DOHH2 (cell line): ENCODE results near the gene PRPF31.

Source experiments
- H3F3A ChIP-seq: fragments of 200-600 bp; sonication (generic), shearing (Covaris generic); 2 replicates; pipeline ENCODE4 v1.6.0; 2016; ENCODE audit warnings: antibody characterized with exemption, mild to moderate bottlenecking; ENCODE audit not compliant: control insufficient read depth, insufficient read depth
- H3K27ac ChIP-seq: fragments of 200-600 bp; sonication (generic); 2 replicates; pipeline ENCODE4 v1.5.1; 2014; ENCODE audit warnings: low read depth, mild to moderate bottlenecking, low read length, moderate library complexity
- H3K27me3 ChIP-seq: fragments of 200-600 bp; sonication (generic); 2 replicates; pipeline ENCODE4 v1.6.1; 2014; ENCODE audit warnings: mild to moderate bottlenecking, low read length, mixed read lengths; ENCODE audit not compliant: control insufficient read depth
- H3K36me3 ChIP-seq: fragments of 200-600 bp; sonication (generic); 2 replicates; pipeline ENCODE4 v1.6.1; 2014; ENCODE audit warnings: mild to moderate bottlenecking, low read length, moderate library complexity, mixed read lengths; ENCODE audit not compliant: control insufficient read depth
- H3K4me1 ChIP-seq: fragments of 200-600 bp; sonication (generic); 2 replicates; pipeline ENCODE4 v1.6.1; 2014; ENCODE audit warnings: mild to moderate bottlenecking, low read length, mixed read lengths; ENCODE audit not compliant: control insufficient read depth
- H3K4me2 ChIP-seq: fragments of 200-600 bp; sonication (generic); 2 replicates; pipeline ENCODE4 v1.6.0; 2014; ENCODE audit warnings: mild to moderate bottlenecking, low read length, moderate library complexity
- H3K4me3 ChIP-seq: fragments of 200-600 bp; sonication (generic); 2 replicates; pipeline ENCODE4 v1.5.1; 2014; ENCODE audit warnings: mild to moderate bottlenecking, low read length, mixed read lengths
- H3K79me2 ChIP-seq: fragments of 200-600 bp; sonication (generic); 2 replicates; pipeline ENCODE4 v1.6.1; 2014; ENCODE audit warnings: mild to moderate bottlenecking, low read length, mixed read lengths; ENCODE audit not compliant: control insufficient read depth
- H3K9me2 ChIP-seq: fragments of 200-600 bp; sonication (generic); replicated peaks from 2 replicates; pipeline ENCODE4 v1.6.1; 2014; ENCODE audit warnings: mild to moderate bottlenecking, low read length, mixed read lengths; ENCODE audit not compliant: control insufficient read depth
- H3K9me3 ChIP-seq: fragments of 200-600 bp; sonication (generic); 2 replicates; pipeline ENCODE4 v1.6.1; 2014; ENCODE audit warnings: antibody characterized with exemption, low read length, mixed read lengths; ENCODE audit not compliant: control insufficient read depth, insufficient read depth
- H4K20me1 ChIP-seq: fragments of 200-600 bp; sonication (generic); 2 replicates; pipeline ENCODE4 v1.6.0; 2014; ENCODE audit warnings: low read depth, mild to moderate bottlenecking, antibody characterized with exemption, low read length, moderate library complexity; ENCODE audit not compliant: control insufficient read depth, insufficient read depth
- EZH2phosphoT487 ChIP-seq: fragments of 200-600 bp; sonication (generic); IDR thresholded peaks from 2 replicates; pipeline ENCODE4 v1.6.1; 2017; ENCODE audit warnings: borderline replicate concordance, mild to moderate bottlenecking, antibody characterized with exemption, low read length, moderate library complexity, mixed read lengths
- TF ChIP-seq, protein P1 (sequence below): fragments of 200-600 bp; sonication (generic); IDR thresholded peaks from one replicate; pipeline ENCODE4 v1.5.1; 2014; ENCODE audit warnings: antibody characterized with exemption, mild to moderate bottlenecking, low read depth, low read length; ENCODE audit not compliant: poor library complexity, severe bottlenecking

Gene PRPF31

GRCh38 chr19:54141356-54141755 is 25.8 kb downstream of the PRPF31 start:
- peaks cover 14% of the 10 kb centered on the region for H3K4me1 ChIP-seq
- H3K9me2 ChIP-seq: no peaks in the 10 kb centered on the region
- H3K27me3 ChIP-seq: no peaks in the 10 kb centered on the region
- no peak overlapping the region for H3K4me2 ChIP-seq
- TF ChIP-seq, protein P1, sequence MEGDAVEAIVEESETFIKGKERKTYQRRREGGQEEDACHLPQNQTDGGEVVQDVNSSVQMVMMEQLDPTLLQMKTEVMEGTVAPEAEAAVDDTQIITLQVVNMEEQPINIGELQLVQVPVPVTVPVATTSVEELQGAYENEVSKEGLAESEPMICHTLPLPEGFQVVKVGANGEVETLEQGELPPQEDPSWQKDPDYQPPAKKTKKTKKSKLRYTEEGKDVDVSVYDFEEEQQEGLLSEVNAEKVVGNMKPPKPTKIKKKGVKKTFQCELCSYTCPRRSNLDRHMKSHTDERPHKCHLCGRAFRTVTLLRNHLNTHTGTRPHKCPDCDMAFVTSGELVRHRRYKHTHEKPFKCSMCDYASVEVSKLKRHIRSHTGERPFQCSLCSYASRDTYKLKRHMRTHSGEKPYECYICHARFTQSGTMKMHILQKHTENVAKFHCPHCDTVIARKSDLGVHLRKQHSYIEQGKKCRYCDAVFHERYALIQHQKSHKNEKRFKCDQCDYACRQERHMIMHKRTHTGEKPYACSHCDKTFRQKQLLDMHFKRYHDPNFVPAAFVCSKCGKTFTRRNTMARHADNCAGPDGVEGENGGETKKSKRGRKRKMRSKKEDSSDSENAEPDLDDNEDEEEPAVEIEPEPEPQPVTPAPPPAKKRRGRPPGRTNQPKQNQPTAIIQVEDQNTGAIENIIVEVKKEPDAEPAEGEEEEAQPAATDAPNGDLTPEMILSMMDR: no peak
- no peak for TF ChIP-seq EZH2phosphoT487
- H3K9me3 ChIP-seq: no peaks in the 10 kb centered on the region
- H4K20me1 ChIP-seq: 0 out of 2 replicates have a peak, but pooled peaks cover 9% of the 10 kb centered on the region
- peaks cover 55% of the 10 kb centered on the region for H3K79me2 ChIP-seq
- no peak overlapping the region for H3K4me3 ChIP-seq
- no peaks in the 10 kb centered on the region for H3F3A ChIP-seq
- H3K36me3 ChIP-seq: peaks cover 79% of the 10 kb centered on the region
- no peak overlapping the region for H3K27ac ChIP-seq

DNA sequence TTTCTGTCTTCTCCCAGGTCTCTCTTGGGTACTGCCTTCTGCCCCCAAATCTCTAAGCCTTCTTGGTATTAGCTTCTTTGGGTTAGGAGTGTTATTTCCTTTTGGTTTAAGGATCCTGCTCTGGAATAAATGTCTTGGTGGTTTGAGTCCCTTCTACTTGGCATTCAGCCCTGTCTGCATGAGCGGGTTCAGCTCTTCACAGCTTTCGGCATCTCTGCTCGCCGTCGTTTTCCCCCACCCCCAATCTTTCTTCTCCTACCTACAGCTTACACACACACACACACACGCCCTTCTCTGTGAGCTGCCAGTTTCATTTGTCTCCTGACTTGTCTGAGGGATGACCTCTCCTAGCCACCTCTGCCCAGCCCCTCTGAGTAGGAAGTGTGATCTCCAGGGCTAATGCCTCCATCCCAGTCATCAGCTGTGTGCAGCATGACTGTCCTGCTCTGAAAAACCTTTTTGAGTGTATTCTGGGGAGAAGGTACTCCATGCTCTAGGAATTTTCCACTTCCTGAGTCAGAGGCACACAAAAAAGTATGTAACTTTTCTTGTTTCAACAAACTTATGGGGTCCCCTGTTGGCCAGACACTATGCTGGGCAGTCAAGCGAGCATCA is 26.7 kb downstream of the PRPF31 start:
- Histone ChIP-seq H3K9me3 (no peaks in the 10 kb centered on the region), H3K4me1 (peaks cover 10% of the 10 kb centered on the region), H3K9me2 (no peaks in the 10 kb centered on the region), H4K20me1 (0 out of 2 replicates have a peak, but pooled peaks cover 9% of the 10 kb centered on the region), H3K79me2 (peaks cover 55% of the 10 kb centered on the region), H3K4me2 (no peak overlapping the region), H3F3A (no peaks in the 10 kb centered on the region), H3K27me3 (no peaks in the 10 kb centered on the region), H3K36me3 (peaks cover 88% of the 10 kb centered on the region), H3K4me3 (no peak overlapping the region), H3K27ac (no peak overlapping the region)
- TF ChIP-seq, protein P1: no peak
- TF ChIP-seq EZH2phosphoT487: no peak

DNA sequence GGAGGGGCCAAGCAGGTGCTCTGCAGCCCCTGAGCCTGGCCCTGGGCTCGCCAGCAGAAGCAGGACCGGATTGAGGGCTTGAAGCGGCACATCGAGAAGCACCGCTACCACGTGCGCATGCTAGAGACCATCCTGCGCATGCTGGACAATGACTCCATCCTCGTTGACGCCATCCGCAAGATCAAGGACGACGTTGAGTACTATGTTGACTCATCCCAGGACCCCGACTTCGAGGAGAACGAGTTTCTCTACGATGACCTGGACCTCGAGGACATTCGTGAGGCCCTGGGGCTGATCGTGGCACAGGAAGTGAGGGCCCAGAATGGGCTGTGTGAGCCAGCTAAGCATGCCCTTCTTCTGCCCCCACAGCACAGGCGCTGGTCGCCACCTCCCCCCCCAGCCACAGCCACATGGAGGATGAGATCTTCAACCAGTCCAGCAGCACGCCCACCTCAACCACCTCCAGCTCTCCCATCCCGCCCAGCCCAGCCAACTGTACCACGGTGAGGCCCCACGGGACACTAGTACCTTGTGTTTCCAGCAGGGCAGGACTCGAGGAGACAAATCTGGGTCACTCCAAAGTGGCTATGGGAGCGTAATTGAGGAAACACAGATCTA is 30.1 kb downstream of the PRPF31 start:
- Histone ChIP-seq H3K27ac (no peak overlapping the region), H3K79me2 (peaks cover 24% of the 10 kb centered on the region), H3K36me3 (peaks cover 96% of the 10 kb centered on the region), H3K4me3 (no peak overlapping the region), H3K4me2 (no peak overlapping the region), H3F3A (no peaks in the 10 kb centered on the region), H3K9me2 (no peaks in the 10 kb centered on the region), H4K20me1 (no peaks in the 10 kb centered on the region; the same call in 1 of the 2 replicates), H3K27me3 (no peaks in the 10 kb centered on the region), H3K9me3 (no peaks in the 10 kb centered on the region), H3K4me1 (no peaks in the 10 kb centered on the region)
- TF ChIP-seq, protein P1: no peak
